Measurements from ENCODE around the gene HIPK3. TPM values are rescaled to one million over a fixed set of nuclear protein-coding genes. Genes with fewer than 3 reads are reported as not detected.

HIPK3 gene
- total and polyA plus RNA-seq, 9 of the 15 experiments (the other 6 are each of a cell fraction or from before 2014, with no cell fraction given), result 2.3 to 19.6 (median 7.5) TPM

- TF ChIP-seq CREB1 (IDR thresholded peaks at IDR 0.05) (no peak), CREB1 (CRISPR knock-in tag; IDR thresholded peaks at IDR 0.05) (no peak), ZNF316 (IDR thresholded peaks at IDR 0.05) (no peak)
Measured at GRCh38 chr11:33211153-33211552, 46.0 kb upstream of the HIPK3 start (continued).

- H3K4me1 ChIP-seq (replicated peaks in 1 of 2; ENCODE audit: control insufficient read depth in 2 of 2, insufficient read depth in 2 of 2, low read length in 2 of 2), result peaks cover 6 to 9% of the 10 kb centered on the region in 2 experiments; a peak in 4 of 5 replicates
- H4K20me1 ChIP-seq (replicated peaks; ENCODE audit: control insufficient read depth, insufficient read depth, low read length), result no peaks in the 10 kb centered on the region
- DNase-seq (ENCODE audit: extremely low read depth in 1 of 4, low spot score in 3 of 4) (no peak), ATAC-seq (no peak), FAIRE-seq (no peak)
- in situ Hi-C loops (cut with MboI), result no loop called here
- intact Hi-C loops (cut with micrococcal nuclease), result no loop called here
- H3K4me3 ChIP-seq, result no peak overlapping the region
- H3K27me3 ChIP-seq (ENCODE audit: control insufficient read depth in 2 of 2, insufficient read depth in 2 of 2, low read length in 2 of 2), result no peaks in the 10 kb centered on the region
- no TSS peak for BruUV-seq (replicated peaks)
- no peaks in the 10 kb centered on the region for H3K9me3 ChIP-seq (replicated peaks; ENCODE audit: control insufficient read depth, insufficient read depth, low read depth, low read length)
- H3K9ac ChIP-seq (ENCODE audit: insufficient read depth in 1 of 2, low read depth in 2 of 2, low read length in 2 of 2), result no peak overlapping the region
- no peak overlapping the region for H3K4me2 ChIP-seq (ENCODE audit: insufficient read depth, low read length)
- no peaks in the 10 kb centered on the region for H3K9me1 ChIP-seq (ENCODE audit: control insufficient read depth, insufficient read depth, low read length)
- ChIA-PET CTCF (ENCODE audit: low intra/inter-chr PET ratio) (no interaction called here), POLR2A (no interaction called here)
- H3K79me2 ChIP-seq (ENCODE audit: control insufficient read depth, insufficient read depth, low read length), result no peaks in the 10 kb centered on the region
- no peaks in the 10 kb centered on the region for H3K36me3 ChIP-seq (ENCODE audit: control insufficient read depth, insufficient read depth, low read length)
- no peak overlapping the region for H2AFZ ChIP-seq (ENCODE audit: low read depth, low read length)
- H3K27ac ChIP-seq (ENCODE audit: extremely low read depth, low read depth, low read length), result no peak overlapping the region
- 20% methylated on average over 5 of the region's 5 CpGs for WGBS (ENCODE audit: insufficient coverage, low coverage, missing lambda C conversion rate)
- TF ChIP-seq HMGXB4 (CRISPR knock-in tag; IDR thresholded peaks at IDR 0.05), result no peak
- TF ChIP-seq NFYB (IDR thresholded peaks at IDR 0.05; ENCODE audit: extremely low read depth, insufficient read length), result no peak
- TF ChIP-seq, protein P1, sequence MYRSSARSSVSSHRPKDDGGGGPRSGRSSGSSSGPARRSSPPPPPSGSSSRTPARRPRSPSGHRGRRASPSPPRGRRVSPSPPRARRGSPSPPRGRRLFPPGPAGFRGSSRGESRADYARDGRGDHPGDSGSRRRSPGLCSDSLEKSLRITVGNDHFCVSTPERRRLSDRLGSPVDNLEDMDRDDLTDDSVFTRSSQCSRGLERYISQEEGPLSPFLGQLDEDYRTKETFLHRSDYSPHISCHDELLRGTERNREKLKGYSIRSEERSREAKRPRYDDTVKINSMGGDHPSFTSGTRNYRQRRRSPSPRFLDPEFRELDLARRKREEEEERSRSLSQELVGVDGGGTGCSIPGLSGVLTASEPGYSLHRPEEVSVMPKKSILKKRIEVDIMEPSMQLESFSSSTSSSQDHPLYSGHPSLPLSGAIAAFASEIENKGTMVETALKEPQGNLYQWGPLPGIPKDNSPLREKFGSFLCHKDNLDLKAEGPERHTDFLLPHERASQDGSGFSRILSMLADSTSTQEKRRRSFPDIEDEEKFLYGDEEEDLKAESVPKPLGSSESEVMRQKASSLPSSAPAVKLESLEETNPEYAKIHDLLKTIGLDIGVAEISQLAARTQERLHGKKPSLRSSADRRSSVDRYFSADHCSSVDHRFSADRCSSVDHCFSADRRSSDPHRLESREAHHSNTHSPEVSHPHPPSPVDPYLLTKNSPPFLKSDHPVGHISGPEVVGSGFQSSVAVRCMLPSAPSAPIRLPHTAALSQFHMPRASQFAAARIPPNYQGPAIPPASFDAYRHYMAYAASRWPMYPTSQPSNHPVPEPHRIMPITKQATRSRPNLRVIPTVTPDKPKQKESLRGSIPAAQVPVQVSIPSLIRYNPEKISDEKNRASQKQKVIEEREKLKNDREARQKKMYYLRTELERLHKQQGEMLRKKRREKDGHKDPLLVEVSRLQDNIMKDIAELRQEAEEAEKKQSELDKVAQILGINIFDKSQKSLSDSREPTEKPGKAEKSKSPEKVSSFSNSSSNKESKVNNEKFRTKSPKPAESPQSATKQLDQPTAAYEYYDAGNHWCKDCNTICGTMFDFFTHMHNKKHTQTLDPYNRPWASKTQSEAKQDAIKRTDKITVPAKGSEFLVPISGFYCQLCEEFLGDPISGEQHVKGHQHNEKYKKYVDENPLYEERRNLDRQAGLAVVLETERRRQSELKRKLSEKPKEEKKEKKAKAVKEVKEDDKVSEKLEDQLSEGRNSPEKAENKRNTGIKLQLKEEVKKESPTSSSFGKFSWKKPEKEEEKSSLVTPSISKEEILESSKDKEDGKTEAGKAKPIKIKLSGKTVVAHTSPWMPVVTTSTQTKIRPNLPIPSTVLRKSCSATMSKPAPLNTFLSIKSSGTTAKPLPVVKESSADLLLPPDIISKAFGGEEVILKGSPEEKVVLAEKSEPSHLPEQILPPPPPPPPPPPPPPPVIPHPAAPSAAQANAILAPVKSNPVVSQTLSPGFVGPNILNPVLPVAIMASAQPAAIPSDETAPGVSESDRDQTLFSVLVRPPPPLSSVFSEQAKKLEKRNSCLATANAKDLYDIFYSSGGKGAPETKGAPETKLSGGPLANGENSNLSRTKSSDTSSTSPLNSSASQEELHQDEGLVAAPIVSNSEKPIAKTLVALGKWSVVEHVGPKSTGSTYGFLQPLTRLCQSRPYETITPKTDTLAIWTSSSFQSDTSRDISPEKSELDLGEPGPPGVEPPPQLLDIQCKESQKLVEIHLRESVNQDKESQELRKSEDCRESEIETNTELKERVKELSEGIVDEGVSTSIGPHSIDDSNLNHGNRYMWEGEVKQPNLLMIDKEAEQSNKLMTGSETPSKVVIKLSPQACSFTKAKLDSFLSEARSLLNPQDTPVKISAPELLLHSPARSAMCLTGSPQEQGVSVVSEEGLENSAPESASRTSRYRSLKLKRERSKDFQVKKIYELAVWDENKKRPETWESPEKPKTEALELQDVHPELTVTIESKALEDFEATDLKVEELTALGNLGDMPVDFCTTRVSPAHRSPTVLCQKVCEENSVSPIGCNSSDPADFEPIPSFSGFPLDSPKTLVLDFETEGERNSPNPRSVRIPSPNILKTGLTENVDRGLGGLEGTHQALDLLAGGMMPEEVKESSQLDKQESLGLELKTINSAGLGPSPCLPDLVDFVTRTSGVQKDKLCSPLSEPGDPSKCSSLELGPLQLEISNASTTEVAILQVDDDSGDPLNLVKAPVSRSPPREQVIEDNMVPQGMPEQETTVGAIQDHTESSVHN (IDR thresholded peaks at IDR 0.05; ENCODE audit: borderline replicate concordance in 1 of 2, low read depth in 1 of 2), result no peak
- TF ChIP-seq LCOR (CRISPR knock-in tag; IDR thresholded peaks at IDR 0.05), result no peak
- TF ChIP-seq TOE1 (IDR thresholded peaks at IDR 0.05; ENCODE audit: borderline replicate concordance), result no peak
- no peak for TF ChIP-seq TOE1 (CRISPR knock-in tag; IDR thresholded peaks at IDR 0.05; ENCODE audit: borderline replicate concordance, low read depth)
- TF ChIP-seq HSF4 (CRISPR knock-in tag; IDR thresholded peaks at IDR 0.05; ENCODE audit: borderline replicate concordance), result no peak
- no peak for TF ChIP-seq MAFK (IDR thresholded peaks at IDR 0.05; ENCODE audit: low read length)
- TF ChIP-seq CREM (IDR thresholded peaks at IDR 0.05; ENCODE audit: low read depth), result no peak
- no peak for TF ChIP-seq PHB2 (IDR thresholded peaks at IDR 0.05; ENCODE audit: low read depth)
- no peak for TF ChIP-seq MCM2 (IDR thresholded peaks at IDR 0.05; ENCODE audit: low read depth)
Measured at GRCh38 chr11:33211580-33211979, 45.6 kb upstream of the HIPK3 start.
